Measurements from ENCODE around the gene ENPP1.
A peak's percentile ranks its signal among the peaks of the same experiment; 100 is the strongest.
"Not testable (repeated sequence)": the region's sequence is repeated elsewhere in the genome, so short reads cannot be mapped to it uniquely, and the experiment has no call there.

The ENPP1 gene

DNA sequence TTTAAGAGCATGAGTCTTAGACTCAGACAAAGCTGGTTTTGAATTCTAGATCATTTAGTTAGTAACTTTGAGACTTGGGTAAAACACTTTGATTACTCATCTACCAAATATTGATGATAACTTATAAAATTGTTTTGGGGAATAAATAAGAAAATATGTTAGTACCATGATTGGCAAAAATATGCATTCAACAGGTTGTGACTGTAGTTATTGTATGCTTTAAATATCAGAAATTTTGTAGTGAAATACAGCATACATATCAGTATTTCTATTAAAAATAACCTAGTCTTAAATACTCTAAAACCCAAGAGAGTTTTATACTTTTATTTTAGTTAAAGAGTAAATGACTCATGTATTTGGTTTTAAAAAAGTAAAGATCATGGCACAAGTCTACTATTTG lies 68.7 kb downstream of the ENPP1 start:
- no peak for DNase-seq (ENCODE audit: low read depth)

DNA sequence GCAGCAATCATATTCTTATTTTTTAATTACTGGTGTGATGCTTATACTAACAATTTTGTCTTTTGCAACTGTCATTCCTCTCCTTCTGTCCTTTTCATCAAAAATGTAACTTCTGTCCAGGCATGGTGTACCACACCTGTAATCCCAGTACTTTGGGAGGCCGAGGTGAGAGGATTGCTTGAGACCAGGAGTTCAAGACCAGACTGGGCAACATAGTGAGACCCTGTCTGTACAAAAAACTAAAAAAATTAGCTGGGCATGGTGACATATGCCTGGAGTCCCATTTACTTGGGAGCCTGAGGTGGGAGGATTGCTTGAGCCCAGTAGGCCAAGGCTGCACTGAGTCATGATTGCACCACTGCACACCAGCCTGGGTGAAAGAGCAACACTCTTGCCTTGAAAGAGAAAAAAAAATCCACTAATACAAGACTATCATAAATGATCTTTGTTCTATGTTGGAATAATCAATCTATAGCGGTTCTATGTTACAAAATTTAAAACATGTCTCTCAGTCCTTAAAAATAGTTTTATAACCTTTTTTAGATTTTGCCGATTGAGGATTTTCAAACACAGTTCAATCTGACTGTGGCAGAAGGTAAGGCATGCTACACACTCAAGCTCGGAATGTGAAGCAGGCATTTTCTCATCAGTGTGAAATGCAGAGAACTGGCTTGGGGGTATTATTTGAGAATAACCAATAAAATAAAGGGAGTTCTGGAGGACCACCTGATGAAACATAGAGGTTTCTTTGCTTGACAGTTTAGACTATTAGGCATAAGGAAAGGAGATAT lies 70.4 kb downstream of the ENPP1 start:
- no peak for DNase-seq (ENCODE audit: low read depth)

DNA sequence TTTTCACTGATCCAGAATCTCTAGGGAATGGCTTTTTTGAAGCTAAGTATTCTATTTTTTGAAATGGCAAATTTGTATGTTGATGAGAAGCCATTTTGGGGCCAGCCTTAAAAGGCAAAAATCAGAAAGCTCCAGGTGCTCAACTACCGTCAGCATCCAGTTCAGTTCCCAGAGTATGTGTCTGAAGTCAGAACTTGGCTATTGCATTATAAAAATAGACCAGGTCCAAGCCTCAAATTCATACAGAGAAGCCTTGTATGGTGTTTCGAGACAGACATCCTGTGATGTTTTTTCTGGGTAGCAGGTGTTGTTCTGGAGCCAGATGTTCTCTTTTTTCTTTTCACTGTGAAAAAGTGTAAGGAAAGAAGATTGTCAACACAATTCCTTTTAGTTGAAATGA lies 75.2 kb downstream of the ENPP1 start:
- no peak for DNase-seq (ENCODE audit: low read depth)

DNA sequence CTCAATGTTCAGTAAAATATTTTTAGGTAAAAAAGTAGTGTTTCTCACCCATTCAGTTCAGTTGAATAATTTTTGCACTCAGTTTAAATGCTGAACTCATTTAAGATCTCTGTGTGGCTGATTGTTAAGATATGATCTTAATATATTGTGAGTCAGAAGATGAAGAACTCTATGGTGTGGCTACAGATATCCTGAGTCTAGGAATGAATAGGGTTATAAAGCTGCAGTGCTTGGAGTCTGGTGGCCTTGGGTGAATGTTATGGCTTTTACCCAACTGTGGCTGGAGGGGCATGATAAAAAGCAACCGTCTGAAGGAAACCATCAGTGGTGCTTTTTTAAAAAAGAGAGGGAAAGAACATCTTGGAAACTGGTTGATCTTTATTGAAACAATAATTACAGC lies 77.4 kb downstream of the ENPP1 start:
- no peak for DNase-seq (ENCODE audit: low read depth)

DNA sequence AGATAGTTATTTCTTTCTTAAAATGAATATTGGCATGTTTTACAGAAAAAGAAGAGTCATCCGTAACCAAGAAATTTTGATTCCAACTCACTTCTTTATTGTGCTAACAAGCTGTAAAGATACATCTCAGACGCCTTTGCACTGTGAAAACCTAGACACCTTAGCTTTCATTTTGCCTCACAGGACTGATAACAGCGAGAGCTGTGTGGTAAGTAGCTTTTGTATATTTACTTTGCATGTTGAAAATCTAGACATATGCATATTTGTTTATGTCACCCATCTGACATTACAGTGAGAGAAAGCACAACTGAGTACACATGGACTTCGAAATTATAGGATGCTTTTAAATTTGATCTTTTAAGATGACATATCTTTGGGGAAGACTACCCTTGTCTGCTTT lies 78.7 kb downstream of the ENPP1 start:
- DNase-seq (ENCODE audit: low read depth), result no peak

DNA sequence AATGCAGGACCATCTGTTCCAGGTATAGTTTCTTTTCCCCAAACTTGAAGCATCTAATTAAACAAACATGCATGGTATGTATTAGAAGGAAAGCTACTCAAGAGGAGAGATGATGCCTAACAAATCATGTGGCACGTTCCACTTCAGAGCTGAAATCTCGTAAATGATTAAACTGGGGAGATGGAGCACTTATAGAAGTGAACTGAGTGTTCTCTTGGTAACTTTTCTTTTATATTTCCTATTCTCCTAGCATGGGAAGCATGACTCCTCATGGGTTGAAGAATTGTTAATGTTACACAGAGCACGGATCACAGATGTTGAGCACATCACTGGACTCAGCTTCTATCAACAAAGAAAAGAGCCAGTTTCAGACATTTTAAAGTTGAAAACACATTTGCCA lies 82.3 kb downstream of the ENPP1 start:
- no peak for DNase-seq (ENCODE audit: low read depth)

DNA sequence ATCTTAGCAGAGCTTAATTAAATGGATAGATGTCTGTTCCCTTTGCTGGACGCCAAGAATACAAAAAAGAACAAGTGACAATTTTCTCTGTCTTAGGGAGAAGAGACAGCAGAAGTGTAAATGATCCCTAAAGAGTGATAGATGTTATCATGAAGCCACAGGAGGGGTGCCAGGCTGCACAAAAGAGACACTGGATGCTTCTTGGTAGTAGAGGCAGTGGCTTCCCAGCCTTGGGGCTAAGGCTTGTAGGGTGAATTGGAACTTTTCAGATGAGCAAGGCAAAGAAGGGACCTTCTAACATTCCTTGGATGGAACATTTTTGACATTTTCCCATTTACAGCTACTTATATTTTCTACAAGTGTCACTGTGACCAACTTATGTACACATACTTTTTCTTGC lies 85.4 kb downstream of the ENPP1 start:
- DNase-seq (ENCODE audit: low read depth), result no peak

DNA sequence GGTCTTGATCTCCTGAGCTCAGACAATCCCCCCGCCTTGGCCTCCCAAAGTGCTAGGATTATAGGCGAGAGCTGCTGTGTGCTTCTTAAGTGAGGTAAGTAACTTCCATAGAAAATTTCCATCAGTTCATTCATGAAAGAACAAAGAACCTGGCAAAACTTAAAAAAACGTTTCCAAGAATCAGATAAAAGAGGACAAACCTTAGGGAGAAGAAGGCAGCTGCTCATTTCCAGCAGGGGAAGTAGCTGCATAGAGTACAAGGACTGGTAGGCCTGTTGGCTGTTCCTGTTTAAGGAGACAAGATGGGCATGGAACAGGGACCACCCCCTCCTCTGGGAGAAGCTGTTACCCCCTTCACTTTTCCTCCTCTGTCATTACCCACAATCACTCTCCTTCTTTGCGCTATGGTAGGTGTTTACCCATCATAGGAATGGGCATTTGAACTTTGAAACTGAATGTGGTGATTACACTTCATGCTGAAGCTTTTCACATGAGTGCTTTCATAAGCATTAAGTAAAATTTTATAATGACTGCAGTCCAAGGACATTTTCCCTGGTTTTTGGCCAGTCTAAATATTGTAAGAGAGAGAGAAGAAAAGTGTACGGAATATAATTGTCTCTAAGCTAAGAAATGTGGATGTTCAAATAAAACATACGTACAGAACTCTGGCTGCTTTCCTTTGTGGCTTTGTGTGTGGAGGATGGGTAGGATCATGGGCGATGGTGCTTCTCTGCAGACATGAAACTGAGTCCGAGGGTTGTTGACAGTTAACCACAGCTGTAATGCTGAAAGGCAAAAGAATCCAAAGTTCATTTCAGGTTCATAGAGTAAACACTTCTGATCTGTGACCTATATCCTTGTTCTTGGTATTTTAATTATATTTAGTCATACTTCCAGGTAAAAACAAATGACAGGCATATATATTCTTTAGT lies 86.9 kb downstream of the ENPP1 start:
- no peak for DNase-seq (ENCODE audit: low read depth)

DNA sequence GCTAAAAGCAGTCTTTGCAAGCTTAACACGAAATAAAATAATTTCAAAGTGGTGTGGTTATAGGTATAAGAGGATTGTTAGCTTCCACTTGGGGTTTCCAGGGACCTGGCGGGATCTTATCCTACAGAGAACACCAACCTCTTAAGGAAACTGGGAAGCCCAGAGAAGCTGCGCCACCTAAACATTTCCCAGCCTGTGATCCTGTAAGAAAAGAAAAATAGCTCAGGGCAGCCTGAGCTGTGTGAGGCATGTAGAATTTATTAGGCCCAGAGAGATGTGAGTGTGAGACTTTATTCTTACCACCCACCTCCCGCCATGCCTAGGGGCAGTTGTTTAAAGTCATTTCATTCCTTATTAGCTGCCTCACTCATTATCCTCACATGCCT lies 89.2 kb downstream of the ENPP1 start:
- DNase-seq (ENCODE audit: low read depth), result no peak

DNA sequence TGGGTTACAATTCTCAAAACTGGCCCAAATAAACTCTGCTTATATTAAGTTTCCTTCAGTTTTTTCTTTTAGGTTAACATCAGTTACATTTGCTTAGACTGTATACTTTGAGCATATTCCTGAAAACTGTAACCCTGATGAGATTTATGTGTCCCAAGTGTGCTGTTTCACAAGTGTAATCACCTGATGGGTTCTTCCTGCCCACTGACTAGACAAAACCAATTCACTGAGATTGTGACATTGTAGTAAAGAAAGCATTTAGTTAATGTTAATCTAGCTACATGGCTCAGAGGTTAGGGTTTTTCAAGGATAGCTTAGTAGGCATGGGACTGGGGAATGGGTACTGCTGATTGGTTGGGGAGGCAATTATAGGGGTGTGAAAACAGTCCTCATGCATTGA lies 89.8 kb downstream of the ENPP1 start:
- DNase-seq (ENCODE audit: low read depth), result no peak

DNA sequence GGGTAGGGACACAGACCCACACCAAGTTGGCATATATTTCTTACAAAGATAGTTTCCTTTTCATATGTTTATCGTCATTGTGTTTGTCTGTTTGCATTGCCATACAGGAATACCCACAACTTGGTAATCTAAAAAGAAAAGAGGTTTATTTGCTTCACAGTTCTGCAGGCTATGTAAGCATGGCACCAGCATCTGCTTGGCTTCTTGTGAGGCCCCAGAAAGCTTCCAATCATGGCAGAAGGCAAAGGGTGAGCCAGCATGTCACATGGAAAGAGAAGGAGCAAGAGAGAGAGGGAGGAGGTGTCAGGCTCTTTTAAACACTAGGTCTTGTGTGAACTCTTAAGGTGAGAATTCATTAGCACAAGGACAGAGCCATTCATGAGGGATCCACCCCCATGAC lies 90.9 kb downstream of the ENPP1 start:
- no peak for DNase-seq (ENCODE audit: low read depth)

DNA sequence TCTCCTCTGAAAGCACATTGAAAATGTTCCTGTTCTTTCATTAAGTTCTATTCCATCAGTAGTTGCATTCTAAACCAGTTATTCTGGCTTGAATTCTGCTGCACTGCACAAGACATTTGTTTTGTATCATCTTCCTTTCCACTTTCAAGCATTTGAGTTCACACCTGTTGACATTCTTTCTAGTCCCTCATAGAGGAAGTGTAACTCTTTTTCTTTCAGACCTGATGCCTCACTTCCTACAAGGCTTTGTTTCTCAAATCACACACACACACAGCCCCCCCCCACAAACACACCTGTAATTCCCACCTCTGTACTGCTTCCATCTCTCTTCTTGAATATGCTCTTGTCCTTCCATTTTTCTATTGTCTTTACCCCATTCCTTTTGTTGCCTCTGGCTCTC lies 92.4 kb downstream of the ENPP1 start:
- no peak for DNase-seq (ENCODE audit: low read depth)

DNA sequence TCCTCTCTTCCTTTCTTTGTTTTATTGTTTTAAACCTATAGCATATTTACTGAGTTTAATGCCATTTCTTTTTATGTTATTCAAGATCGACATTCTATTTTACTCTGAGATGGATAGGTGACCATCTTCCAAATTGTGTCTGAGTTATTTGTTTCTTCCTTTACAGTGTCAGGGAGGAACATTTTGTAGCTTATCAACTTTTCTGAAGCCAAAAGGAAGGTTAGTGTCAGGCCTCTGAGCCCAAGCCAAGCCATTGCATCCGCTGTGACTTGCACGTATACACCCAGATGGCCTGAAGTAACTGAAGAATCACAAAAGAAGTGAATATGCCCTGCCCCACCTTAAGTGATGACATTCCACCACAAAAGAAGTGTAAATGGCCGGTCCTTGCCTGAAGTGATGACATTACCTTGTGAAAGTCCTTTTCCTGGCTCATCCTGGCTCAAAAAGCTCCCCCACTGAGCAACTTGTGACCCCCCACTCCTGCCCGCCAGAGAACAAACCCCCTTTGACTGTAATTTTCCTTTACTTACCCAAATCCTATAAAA lies 93.6 kb downstream of the ENPP1 start:
- DNase-seq (ENCODE audit: low read depth), result not testable (repeated sequence)

DNA sequence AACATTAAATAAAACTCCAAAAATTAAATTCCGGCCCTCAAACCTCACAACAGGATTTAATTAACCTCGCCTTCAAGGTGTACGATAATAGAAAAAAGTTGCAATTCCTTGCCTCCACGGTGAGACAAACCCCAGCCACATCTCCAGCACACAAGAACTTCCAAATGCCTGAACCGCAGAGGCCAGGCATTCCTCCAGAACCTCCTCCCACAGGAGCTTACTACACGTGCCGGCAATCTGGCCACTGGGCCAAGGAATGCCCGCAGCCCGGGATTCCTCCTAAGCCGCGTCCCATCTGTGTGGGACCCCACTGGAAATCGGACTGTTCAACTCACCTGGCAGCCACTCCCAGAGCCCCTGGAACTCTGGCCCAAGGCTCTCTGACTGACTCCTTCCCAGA lies 95.9 kb downstream of the ENPP1 start:
- DNase-seq (ENCODE audit: low read depth), result not testable (repeated sequence)

DNA sequence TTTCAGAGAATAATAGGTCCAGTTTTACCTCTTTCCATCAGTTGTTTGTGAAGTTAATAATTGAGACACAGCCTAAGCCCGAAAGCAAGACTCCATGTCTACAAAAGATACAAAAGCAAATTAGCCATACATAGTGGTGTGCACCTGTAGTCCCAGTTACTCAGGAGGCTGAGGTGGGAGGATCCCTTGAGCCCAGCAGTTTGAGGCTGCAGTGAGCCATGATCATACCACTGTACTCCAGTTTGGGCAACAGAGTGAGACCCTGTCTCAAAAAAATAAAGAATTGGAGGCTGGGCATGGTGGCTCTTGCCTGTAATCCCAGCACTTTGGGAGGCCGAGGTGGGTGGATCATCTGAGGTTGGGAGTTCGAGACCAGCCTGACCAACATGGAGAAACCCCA lies 101.0 kb downstream of the ENPP1 start:
- DNase-seq (ENCODE audit: low read depth), result not testable (repeated sequence)

DNA sequence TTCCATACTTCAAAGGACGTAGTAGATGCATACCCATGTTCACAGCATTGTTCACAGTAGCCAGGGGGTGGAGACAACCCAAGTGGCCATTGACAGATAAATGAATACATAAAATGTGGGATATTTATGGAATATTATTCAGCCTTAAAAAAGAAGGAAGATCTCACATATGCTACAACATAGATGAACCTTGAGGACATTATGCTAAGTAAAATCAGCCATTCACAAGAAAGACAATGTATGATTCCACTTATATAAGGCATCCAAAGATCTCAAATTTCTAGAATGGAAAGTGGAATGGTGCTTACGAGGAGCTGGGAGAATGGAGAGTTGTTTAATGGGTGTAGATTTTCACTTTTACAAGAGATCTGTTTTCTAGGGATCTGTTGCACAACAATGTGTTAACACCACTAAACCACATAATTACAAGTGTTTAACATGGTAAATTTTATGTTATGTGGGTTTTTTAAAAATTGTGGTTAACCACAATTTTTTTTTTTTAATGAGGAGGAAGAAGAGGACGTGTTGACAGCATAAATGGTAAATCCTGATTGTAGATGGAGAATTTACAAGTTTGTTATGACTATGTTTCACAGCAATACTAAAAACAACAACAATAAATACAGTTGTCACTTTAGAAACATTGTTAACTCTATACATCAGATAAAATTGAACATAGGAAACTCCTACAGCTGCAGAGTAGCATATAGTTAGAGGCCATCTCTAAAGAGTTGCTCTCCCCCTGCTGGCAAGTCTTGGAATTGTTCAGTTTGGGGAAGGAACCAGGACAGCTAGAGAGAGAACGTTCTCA lies 101.8 kb downstream of the ENPP1 start:
- peak; percentile 56 for DNase-seq (ENCODE audit: low read depth)

DNA sequence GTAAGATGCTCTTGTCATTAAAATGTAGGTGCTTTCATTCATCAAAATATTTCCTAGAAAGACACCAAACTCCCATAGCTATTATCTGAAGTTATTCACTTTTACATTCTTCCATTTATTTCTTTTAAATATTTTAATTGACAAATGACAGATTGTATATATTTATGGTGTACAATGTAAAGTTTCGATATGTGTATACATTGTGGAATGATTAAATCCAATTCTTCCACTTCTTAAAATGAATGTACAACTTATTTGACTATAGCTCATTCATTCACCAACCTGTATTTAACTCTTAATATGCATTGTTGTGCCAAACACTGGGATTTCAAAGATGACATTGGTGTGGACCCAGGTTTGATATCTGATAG lies 102.4 kb downstream of the ENPP1 start:
- no peak for DNase-seq (ENCODE audit: low read depth)

DNA sequence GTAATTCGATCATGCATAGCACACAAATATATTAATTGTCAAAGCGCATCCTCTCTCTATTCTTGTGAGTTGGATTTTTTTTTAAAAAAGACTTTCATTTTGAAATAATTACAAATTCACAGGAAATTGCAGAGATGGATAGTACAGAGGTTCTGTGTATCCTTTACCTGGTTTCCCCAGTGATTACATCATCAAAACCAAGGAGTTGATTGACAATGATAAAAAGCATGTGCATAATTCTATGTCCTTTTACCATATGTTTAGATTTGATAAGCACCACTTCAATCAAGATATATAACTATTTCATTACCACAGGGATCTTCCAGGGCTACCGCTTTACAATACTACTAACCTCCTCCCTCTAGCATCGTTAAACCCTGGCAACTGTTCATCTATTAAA lies 103.1 kb downstream of the ENPP1 start:
- DNase-seq (ENCODE audit: low read depth), result no peak

DNA sequence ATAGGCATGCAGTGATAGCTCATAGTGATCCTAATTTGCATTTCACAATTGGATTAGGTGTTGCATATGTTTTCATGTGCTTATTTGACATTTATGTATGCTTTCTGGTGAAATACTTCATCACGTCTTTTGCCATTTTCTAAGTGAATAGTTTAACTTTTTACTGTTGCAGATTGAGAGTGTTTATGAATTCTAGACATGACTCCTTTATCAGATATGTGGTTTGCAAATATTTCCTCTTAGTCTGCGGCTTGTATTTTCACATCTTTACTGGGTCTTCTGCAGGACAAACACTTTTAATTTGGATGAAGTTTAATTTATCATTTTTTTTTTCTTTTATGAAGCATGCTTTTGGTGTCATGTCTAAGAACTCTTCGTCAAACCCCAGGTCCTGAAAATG lies 104.1 kb downstream of the ENPP1 start:
- no peak for DNase-seq (ENCODE audit: low read depth)

DNA sequence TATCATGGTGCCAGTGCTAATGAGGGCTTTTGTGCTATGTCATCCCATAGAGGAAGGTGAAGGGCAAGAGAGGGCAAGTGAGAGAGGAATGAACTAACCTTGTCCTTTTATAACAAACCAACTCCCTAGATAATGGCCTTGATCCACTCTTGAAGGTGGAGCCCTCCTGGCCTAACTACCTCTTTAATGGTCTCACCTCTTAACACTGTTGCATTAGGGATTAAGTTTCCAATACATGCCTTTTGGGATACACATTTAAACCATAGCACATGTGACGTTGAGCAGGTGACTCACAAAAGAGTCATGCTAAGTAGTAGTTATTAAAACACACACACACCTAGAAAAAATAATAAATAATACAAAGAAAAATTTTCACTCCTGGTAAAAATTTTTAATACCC lies 106.4 kb downstream of the ENPP1 start:
- no peak for DNase-seq (ENCODE audit: low read depth)

DNA sequence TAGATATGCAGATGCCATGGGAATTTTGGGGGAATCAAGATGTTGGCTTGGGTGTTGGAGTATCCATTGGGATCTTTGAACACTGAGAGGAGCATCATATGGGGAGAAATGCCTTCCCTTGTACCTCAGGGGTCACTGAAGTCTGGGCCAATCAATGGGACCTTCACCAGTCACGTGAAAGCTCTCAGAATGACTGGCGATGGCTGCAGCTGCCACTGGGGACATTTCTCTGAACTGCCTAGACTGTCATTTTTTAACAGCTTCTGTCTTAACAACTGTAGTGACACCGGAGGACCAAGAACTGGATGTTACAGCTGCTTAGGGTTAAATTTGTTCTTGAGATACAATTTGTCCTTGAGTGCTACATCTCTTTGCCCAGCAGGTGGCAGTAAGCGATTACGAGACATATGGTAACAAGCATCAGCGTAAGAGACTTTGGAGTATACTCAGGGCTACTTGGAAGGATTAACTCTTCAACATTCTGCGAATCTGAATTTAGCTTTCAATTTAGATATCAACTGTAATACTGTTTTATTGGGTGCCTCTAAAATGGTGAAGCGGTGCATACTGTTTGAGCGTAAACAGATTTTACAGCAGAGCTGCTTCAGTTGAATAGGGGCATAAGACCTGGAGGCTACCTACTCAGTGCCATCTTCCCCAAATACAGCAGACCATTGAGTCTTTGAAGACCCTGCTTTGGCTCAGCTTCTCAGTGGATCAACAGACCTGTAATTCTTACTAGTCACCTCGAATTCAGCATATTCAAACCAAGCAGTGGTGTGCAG lies 107.3 kb downstream of the ENPP1 start:
- no peak for DNase-seq (ENCODE audit: low read depth)
